ENCODE measurements around the gene PZP.

Gene PZP

GRCh38 chr12:9099552-9100190, 108.5 kb downstream of the PZP start:
- DNase-seq: no peak

Measured in inflammatory macrophage treated with lipopolysaccharide for 1 hour (primary cell).